Hematopoietic multipotent progenitor cell treated with erythropoietin and hydrocortisone succinate and interleukin-3 and kit ligand, for 4 days (in vitro differentiated cells): ENCODE results near the gene PNKP.
A peak's percentile ranks its signal among the peaks of the same experiment; 100 is the strongest.

Experiments used
- DNase-seq: peaks from one replicate; pipeline ENCODE4 v3.0.0-alpha.2; 2015

PNKP gene

GRCh38 chr19:49814010-49814409 is 53.4 kb downstream of the PNKP start:
- DNase-seq: no peak

- DNase-seq: peak; percentile 99
Observed at GRCh38 chr19:49812997-49813861, 54.1 kb downstream of the PNKP start, which contains the start of gene FUZ. Gene FUZ (minus strand): TSS chr19:49813292. CDS start chr19:49813106, 186 bp downstream.

GRCh38 chr19:49812452-49812996 is 54.9 kb downstream of the PNKP start:
- DNase-seq: no peak

GRCh38 chr19:49811328-49811727 is 56.0 kb downstream of the PNKP start:
- no peak for DNase-seq
